Skeletal muscle tissue (tissue), 4 donors: ENCODE data around the gene GNGT1. TPM values are rescaled to one million over a fixed set of nuclear protein-coding genes. Genes with fewer than 3 reads are reported as not detected.
"Not testable (repeated sequence)": the region's sequence is repeated elsewhere in the genome, so short reads cannot be mapped to it uniquely, and the experiment has no call there.

ENCODE experiments used
- H3K27ac ChIP-seq: one replicate; pipeline ENCODE4 v1.7.0; 2013; ENCODE audit warnings: mild to moderate bottlenecking, low read depth, low read length, inconsistent platforms
- H3K27me3 ChIP-seq, 3 donors: one replicate each; pipeline ENCODE4 v1.7.0; 2013; ENCODE audit warnings: low read length in 3 of 3; ENCODE audit not compliant: control insufficient read depth in 3 of 3, insufficient read depth in 3 of 3
- H3K36me3 ChIP-seq, 3 donors: one replicate each; pipeline ENCODE4 v1.7.0; 2013; ENCODE audit warnings: low read length in 3 of 3; ENCODE audit not compliant: control insufficient read depth in 3 of 3, insufficient read depth in 3 of 3
- H3K4me1 ChIP-seq, 3 donors: one replicate each; pipeline ENCODE4 v1.7.0; 2013; ENCODE audit warnings: low read length in 3 of 3, mild to moderate bottlenecking in 3 of 3; ENCODE audit not compliant: control insufficient read depth in 3 of 3, insufficient read depth in 3 of 3
- H3K4me3 ChIP-seq, 3 donors: one replicate each; pipeline ENCODE4 v1.7.0; 2013; ENCODE audit warnings: low read length in 3 of 3
- H3K9ac ChIP-seq, 3 donors: one replicate each; pipeline ENCODE4 v1.7.0; 2013; ENCODE audit warnings: low read length in 3 of 3, mild to moderate bottlenecking in 3 of 3, moderate library complexity in 2 of 3, low read depth in 1 of 3
- H3K9me3 ChIP-seq, 3 donors: one replicate each; pipeline ENCODE4 v1.7.0; 2013; ENCODE audit warnings: low read length in 3 of 3; ENCODE audit not compliant: control insufficient read depth in 3 of 3
- total RNA-seq: library from RNA; depleted of rRNA; stranded (reverse); fragments of >200 nt; gene quantifications from one replicate; pipeline ENCODE4 v1.2.3, GENCODE V29; 2014
- donor health status: Osteomylitis.

Gene GNGT1
- total RNA-seq, 1 donor from 2014 or later: not detected

GRCh38 chr7:93916315-93916714, 9.9 kb downstream of the GNGT1 start:
- not testable (repeated sequence) for H3K36me3 ChIP-seq, H3K9ac ChIP-seq, H3K4me3 ChIP-seq, H3K27ac ChIP-seq, H3K4me1 ChIP-seq, H3K9me3 ChIP-seq, H3K27me3 ChIP-seq

GRCh38 chr7:93920496-93921182, 14.3 kb downstream of the GNGT1 start:
- Histone ChIP-seq H3K36me3 (no peaks in the 10 kb centered on the region), H3K27ac (peak overlapping the region; percentile 84), H3K4me1 (peaks cover 0 to 8% (median 0%) of the 10 kb centered on the region in 3 donors), H3K27me3 (peaks cover 3 to 7% (median 4%) of the 10 kb centered on the region in 3 donors), H3K4me3 (peak overlapping the region in 2 of 3 donors; percentile 45 to 93), H3K9me3 (no peaks in the 10 kb centered on the region), H3K9ac (peak overlapping the region in 1 of 3 donors; percentile 82)

- Histone ChIP-seq H3K9ac (peak overlapping the region in 1 of 3 donors; percentile 82), H3K27ac (peak overlapping the region; percentile 84), H3K27me3 (peaks cover 3 to 7% (median 4%) of the 10 kb centered on the region in 3 donors), H3K9me3 (no peaks in the 10 kb centered on the region), H3K4me3 (peak overlapping the region in 2 of 3 donors; percentile 45 to 93), H3K36me3 (no peaks in the 10 kb centered on the region), H3K4me1 (peaks cover 0 to 8% (median 0%) of the 10 kb centered on the region in 3 donors)
These were observed 14.8 kb downstream of the GNGT1 start for GRCh38 chr7:93921186-93921585.

- peak within 1 kb of the TSS; percentile 70 to 88 (median 82) for H3K9ac ChIP-seq
- no peaks in the 10 kb centered on the region for H3K9me3 ChIP-seq
- H3K4me1 ChIP-seq: peaks cover 0 to 9% (median 2%) of the 10 kb centered on the region in 3 donors
- peak within 1 kb of the TSS; percentile 84 for H3K27ac ChIP-seq
- peaks cover 3 to 7% (median 4%) of the 10 kb centered on the region in 3 donors for H3K27me3 ChIP-seq
- peaks cover 0 to 2% (median 0%) of the 10 kb centered on the region in 3 donors for H3K36me3 ChIP-seq
- H3K4me3 ChIP-seq: peak within 1 kb of the TSS; percentile 74 to 93 (median 76)
These were observed 15.5 kb downstream of the GNGT1 start, which contains the start of gene GNG11 for GRCh38 chr7:93921607-93922566. GNG11 (plus strand) TSS chr7:93921735; CDS start chr7:93922138, 403 bp downstream.

- no peaks in the 10 kb centered on the region for H3K9me3 ChIP-seq
- peak overlapping the region; percentile 84 for H3K27ac ChIP-seq
- peak overlapping the region; percentile 37 to 93 (median 76) for H3K4me3 ChIP-seq
- H3K4me1 ChIP-seq: peaks cover 0 to 14% (median 6%) of the 10 kb centered on the region in 3 donors
- H3K9ac ChIP-seq: peak overlapping the region in 1 of 3 donors; percentile 70
- peaks cover 3 to 7% (median 4%) of the 10 kb centered on the region in 3 donors for H3K27me3 ChIP-seq
- peaks cover 0 to 2% (median 0%) of the 10 kb centered on the region in 3 donors for H3K36me3 ChIP-seq
These were observed 16.9 kb downstream of the GNGT1 start for GRCh38 chr7:93923296-93923695.

- Histone ChIP-seq H3K4me1 (peaks cover 0 to 14% (median 6%) of the 10 kb centered on the region in 3 donors), H3K9me3 (no peaks in the 10 kb centered on the region), H3K4me3 (peak overlapping the region; percentile 37 to 93 (median 46)), H3K27ac (no peak overlapping the region), H3K36me3 (peaks cover 0 to 2% (median 0%) of the 10 kb centered on the region in 3 donors), H3K27me3 (peaks cover 3 to 7% (median 4%) of the 10 kb centered on the region in 3 donors), H3K9ac (peak overlapping the region in 1 of 3 donors; percentile 28)
These were observed 17.6 kb downstream of the GNGT1 start for GRCh38 chr7:93923942-93924341.

- Histone ChIP-seq H3K27me3 (peaks cover 0 to 4% (median 2%) of the 10 kb centered on the region in 3 donors), H3K4me1 (peaks cover 0 to 11% (median 6%) of the 10 kb centered on the region in 3 donors), H3K36me3 (peaks cover 0 to 2% (median 0%) of the 10 kb centered on the region in 3 donors), H3K27ac (peak overlapping the region; percentile 29), H3K9me3 (no peaks in the 10 kb centered on the region), H3K4me3 (no peak overlapping the region), H3K9ac (peak overlapping the region in 1 of 3 donors; percentile 19)
These were observed 20.4 kb downstream of the GNGT1 start for GRCh38 chr7:93926800-93927199.

- peak overlapping the region; percentile 29 for H3K27ac ChIP-seq
- no peak overlapping the region for H3K9ac ChIP-seq
- no peaks in the 10 kb centered on the region for H3K9me3 ChIP-seq
- peaks cover 0 to 2% (median 0%) of the 10 kb centered on the region in 3 donors for H3K36me3 ChIP-seq
- H3K27me3 ChIP-seq: no peaks in the 10 kb centered on the region
- peaks cover 0 to 6% (median 6%) of the 10 kb centered on the region in 3 donors for H3K4me1 ChIP-seq
- no peak overlapping the region for H3K4me3 ChIP-seq
These were observed 21.2 kb downstream of the GNGT1 start for GRCh38 chr7:93927585-93927984.

- no peaks in the 10 kb centered on the region for H3K27me3 ChIP-seq
- no peak overlapping the region for H3K27ac ChIP-seq
- H3K9ac ChIP-seq: no peak overlapping the region
- H3K36me3 ChIP-seq: peaks cover 0 to 2% (median 0%) of the 10 kb centered on the region in 3 donors
- H3K4me3 ChIP-seq: no peak overlapping the region
- no peaks in the 10 kb centered on the region for H3K9me3 ChIP-seq
- peaks cover 0 to 6% (median 6%) of the 10 kb centered on the region in 3 donors for H3K4me1 ChIP-seq
These were observed 25.3 kb downstream of the GNGT1 start for GRCh38 chr7:93931655-93932054.
